ENCODE measurements around the gene ZNF474.

DNA sequence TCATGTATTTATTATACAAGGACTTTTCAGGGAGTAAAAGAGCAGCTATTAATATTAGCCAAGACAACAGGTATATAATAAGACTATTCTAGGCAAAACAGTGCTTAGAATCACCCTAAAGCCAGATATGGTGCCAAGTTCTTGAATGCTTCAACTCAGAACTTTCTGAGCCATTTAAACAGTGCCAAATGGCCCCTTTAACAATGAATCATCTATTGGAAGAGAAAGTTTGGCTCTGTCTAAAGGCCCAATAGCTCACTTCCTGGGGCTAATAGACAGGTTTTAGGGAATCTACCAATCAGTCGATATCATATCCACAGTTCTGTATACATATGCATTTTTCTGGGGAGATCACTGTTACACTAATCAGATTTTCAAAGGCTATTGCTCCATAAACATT lies 42.9 kb downstream of the ZNF474 start:
- TF ChIP-seq EZH2 (IDR thresholded peaks at IDR 0.05): no peak
- TF ChIP-seq, protein P1, sequence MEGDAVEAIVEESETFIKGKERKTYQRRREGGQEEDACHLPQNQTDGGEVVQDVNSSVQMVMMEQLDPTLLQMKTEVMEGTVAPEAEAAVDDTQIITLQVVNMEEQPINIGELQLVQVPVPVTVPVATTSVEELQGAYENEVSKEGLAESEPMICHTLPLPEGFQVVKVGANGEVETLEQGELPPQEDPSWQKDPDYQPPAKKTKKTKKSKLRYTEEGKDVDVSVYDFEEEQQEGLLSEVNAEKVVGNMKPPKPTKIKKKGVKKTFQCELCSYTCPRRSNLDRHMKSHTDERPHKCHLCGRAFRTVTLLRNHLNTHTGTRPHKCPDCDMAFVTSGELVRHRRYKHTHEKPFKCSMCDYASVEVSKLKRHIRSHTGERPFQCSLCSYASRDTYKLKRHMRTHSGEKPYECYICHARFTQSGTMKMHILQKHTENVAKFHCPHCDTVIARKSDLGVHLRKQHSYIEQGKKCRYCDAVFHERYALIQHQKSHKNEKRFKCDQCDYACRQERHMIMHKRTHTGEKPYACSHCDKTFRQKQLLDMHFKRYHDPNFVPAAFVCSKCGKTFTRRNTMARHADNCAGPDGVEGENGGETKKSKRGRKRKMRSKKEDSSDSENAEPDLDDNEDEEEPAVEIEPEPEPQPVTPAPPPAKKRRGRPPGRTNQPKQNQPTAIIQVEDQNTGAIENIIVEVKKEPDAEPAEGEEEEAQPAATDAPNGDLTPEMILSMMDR (IDR thresholded peaks at IDR 0.05): no peak
